Stimulated activated CD4-positive, alpha-beta T cell treated with anti-CD3 and anti-CD28 coated beads, Interleukin-15, amount 100 ng/mL, for 24 hours (primary cell): ENCODE measurements around the gene MYMK.

ENCODE experiments used
- DNase-seq: peaks from one replicate; pipeline ENCODE4 v3.0.0-alpha.2; 2020

MYMK gene

DNA sequence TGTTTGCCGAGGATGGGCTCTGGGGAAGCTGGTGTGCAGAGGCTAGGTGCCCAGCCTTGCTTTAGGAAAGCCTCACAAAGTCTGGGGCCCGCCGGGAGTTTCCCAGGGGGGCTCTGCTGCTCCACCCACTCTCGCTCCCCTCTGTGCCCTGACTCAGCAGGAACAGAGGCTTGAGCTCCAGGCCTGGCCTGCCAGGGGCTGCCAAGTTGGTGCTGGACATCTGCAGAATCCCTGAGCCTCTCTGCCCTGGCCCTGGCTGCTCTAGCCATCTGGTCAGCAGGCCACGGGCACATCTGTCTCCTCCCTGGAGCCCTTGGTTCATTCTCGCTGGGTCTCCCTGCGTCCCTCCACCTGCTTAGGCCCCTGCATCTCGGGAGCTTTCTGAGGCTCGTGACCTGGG, 9.1 kb upstream of the MYMK start:
- DNase-seq, result no peak

- DNase-seq, result peak; percentile 84
These were observed 8.3 kb upstream of the MYMK start for GRCh38 chr9:133532937-133533668.

- DNase-seq, result no peak
These were observed 6.5 kb upstream of the MYMK start for GRCh38 chr9:133531293-133531692.

DNA sequence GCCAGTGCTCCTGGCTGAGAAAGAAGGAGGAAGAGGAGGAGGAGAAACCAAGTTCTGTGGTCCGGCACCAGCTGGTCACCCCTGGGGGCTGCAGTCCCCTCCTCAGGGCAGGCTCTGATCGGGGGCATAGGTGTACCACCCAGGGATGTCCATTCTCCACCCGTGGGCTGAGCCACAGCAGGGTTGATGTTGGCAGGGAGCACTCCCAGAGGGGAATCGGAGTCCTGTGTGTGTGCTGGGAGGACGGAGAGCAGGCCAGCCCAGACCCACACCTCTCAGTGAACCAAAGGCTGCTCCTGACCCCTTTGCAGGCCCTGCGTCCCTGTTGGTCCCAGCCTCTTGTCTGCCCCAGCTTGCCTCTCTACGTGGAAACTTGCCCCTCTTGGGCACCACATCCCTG, 5.1 kb upstream of the MYMK start:
- no peak for DNase-seq

GRCh38 chr9:133529457-133529856, 4.7 kb upstream of the MYMK start:
- DNase-seq, result no peak

DNA sequence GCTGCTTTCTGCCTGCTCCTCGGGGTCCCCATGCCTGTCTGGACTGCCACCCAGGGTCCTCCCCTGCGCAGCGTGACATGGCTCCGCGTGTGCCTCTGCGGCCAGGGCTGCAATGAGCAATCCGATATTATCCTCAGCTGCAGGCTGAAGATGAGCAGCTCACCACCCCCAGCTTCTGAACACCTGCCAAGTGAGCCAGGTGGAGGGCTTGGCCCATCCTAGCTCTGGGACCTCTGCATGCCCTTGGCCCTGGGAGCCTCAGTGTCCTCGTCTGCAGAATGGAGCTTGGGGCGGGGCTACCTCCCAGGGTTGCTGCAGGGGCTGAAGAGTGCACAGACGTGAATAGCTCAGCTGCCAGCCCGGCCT, 4.1 kb upstream of the MYMK start:
- no peak for DNase-seq

- no peak for DNase-seq
These were observed 3.5 kb upstream of the MYMK start for GRCh38 chr9:133528001-133528875.

- no peak for DNase-seq
These were observed 2.7 kb upstream of the MYMK start for GRCh38 chr9:133527444-133527920.

GRCh38 chr9:133526721-133527321, 2.1 kb upstream of the MYMK start:
- DNase-seq, result no peak

DNA sequence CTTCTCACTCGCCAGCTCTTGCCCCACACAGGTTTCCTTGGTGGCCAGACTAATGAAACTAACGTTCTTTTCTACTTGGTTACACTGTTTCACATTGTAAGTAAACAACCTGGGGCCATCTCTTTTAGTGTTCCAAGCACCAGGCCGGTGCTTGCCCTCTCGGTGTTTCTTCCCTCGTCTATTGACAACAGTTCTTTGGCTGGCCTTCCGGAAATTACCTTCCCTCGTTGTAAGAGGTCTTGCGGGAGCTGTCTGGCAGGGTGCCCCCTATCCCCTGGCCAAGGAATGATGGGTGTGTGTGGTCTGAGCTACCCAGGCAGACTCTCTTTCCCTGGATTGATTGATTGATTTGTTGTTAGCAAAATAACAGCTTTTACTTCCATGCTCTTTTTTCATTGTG, 918 bp upstream of the MYMK start:
- no peak for DNase-seq

- no peak for DNase-seq
These were observed 613 bp downstream of the MYMK start for GRCh38 chr9:133524146-133524545.

- DNase-seq, result no peak
These were observed 1.7 kb downstream of the MYMK start for GRCh38 chr9:133523106-133523505.

DNA sequence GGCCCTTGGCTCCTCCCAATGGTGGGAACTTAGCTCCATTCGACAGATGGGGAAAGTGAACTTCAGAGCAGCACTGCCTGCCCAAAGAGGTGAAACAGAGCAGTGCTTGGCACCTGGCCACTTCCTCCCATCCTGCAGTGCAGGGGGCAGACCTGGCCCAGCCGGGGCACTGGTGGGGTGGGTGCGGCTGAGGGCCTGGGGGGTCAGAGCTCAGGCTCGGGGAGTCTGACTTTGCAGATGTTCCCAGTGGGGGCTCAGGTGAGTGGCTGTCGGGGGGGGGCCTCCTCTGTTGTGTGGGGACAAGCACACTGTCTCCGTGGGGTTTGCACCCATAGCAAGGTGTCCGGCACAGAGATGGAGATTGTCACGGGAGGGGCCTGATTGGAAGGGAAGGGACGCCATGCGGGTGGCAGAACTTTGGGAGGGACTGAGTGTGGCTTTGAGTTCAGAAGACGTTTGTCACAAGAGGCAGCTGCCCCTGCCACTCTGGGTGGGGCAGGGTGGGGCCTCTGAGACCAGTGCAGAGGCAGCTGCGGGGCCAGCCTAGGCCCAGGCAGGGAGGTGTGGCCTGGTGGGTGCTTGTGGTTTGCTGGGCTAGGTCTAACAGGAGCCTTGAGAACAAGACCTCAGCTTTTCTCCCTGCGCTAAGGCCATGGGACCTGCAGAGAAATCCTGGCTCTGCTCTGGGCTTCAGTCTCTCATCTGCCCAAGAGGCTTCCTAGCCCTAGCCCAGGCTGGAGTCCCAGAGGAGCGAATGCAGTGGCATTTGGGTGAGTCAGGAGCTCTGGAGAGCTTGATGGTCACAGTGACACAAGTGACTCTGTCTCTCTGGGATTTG, 2.5 kb downstream of the MYMK start:
- no peak for DNase-seq

DNA sequence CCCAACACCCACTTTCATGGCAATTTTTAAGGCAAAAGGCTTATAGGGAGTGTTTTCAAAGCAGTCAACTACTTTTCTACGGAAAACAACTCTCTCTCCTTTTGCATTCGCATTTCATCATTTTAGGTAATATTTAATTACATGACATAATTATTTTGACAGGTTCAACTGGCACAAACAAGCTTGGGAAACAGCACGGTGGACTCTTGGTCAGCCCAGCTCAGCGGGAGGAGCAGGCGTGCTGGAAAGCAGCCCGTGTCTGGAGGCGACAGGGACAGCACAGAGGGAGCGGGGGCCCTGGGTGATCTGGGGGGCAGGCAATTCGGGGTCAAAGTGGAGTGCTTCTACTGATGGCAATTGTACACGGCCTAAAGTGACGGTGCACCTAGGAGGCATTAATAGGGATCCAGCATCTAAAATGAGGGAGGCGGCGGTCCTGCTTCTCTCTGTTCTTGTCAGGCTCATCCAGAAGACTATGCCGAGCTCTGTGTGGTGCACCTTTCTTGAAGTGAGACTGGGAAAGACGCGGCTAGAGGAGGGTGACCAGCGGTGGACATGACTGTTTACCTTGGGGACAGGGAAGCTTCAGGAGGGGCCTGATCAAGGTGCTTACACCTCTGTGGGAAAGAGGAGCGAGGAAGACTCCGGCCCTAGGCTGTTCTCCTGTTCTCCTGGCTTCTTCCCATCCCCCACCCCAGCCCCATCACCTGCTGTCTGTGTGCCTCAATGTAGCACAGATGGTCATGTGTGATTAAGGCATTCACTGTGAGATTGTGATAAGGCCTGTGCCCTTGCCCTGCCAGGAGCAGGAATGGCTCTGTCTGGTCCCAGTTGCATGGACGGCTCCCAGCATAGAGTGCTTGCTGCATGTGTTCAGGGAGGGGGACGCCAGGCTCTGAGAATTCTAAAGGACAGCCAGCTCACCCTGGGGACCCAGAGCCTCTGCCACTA, 3.4 kb downstream of the MYMK start:
- DNase-seq, result no peak

DNA sequence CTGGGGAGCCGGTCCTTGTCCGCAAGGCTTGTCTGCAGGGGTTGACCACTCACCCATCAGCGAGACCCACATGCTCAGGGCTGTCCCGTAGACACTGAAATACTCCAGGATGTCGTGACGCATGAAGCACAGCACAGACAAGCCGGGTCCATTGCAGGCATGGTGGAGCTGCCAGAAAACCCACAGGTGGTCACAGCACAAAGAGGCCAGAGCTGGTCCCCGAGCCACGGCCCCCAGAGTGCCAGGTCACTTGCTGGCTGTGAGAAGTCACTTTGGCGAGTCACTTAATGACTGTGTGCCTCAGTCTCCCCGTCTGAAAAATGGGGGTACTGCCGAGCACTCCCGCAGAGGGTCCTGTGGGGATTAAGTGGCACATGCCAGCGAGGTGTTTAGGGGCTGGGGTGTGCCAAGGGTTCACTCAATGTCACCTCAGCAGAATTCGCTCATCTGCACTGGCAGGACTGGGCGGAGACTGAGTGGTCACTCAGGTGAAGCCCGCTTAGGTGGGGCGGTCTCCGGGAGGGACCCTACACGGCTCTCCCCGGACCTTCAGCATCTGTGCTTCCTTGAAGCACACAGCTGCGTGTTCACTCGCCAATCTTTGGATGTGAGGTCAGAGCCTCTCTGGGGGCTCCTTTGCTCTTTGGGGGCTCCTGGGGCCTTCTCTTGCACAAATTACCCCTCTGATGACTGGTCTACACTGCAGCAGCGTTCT, 4.5 kb downstream of the MYMK start:
- DNase-seq, result no peak

GRCh38 chr9:133519693-133520092, 5.1 kb downstream of the MYMK start:
- no peak for DNase-seq

GRCh38 chr9:133518706-133519449, 5.9 kb downstream of the MYMK start:
- no peak for DNase-seq

GRCh38 chr9:133518200-133518599, 6.6 kb downstream of the MYMK start:
- DNase-seq, result no peak

DNA sequence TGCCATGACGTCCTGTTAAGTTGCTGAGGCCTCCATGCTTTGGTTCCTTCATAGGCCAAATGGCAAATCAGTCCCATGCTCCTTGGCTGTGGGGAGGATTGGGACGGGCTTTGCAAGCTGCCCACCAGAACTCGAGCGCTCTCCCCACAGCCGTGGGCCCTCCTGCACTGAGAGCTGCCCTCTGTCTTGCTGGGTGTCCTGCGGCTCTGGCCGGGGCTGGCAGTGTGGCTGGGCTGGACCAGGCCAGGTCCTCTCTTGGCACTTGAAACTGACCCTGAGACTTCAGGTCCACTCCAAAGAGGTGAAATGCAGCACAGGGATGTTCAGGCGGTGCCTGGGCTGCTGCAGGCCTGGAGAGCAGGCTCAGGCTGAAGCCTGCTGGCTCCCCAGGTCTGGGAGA, 7.0 kb downstream of the MYMK start:
- DNase-seq, result no peak

GRCh38 chr9:133516961-133517350, 7.8 kb downstream of the MYMK start:
- DNase-seq, result no peak
